HS-27A (cell line): Measurements from ENCODE around the gene RAB9A.
"Not testable (repeated sequence)": the region's sequence is repeated elsewhere in the genome, so short reads cannot be mapped to it uniquely, and the experiment has no call there.

ENCODE experiments used
- DNase-seq: peaks from one replicate; pipeline ENCODE4 v3.0.0-alpha.2; 2012; ENCODE audit warnings: low read depth, missing footprints

The RAB9A gene

GRCh38 chrX:13702111-13702789, 13.3 kb downstream of the RAB9A start:
- no peak for DNase-seq

- no peak for DNase-seq
Measured at GRCh38 chrX:13703135-13703534, 14.2 kb downstream of the RAB9A start.

GRCh38 chrX:13703589-13703988, 14.7 kb downstream of the RAB9A start:
- DNase-seq = no peak

GRCh38 chrX:13711141-13711540, 22.2 kb downstream of the RAB9A start:
- no peak for DNase-seq

GRCh38 chrX:13716455-13716854, 27.5 kb downstream of the RAB9A start:
- no peak for DNase-seq

GRCh38 chrX:13716905-13717304, 28.0 kb downstream of the RAB9A start:
- DNase-seq = no peak

GRCh38 chrX:13717700-13718472, 29.0 kb downstream of the RAB9A start:
- DNase-seq = no peak

GRCh38 chrX:13719192-13719856, 30.4 kb downstream of the RAB9A start:
- DNase-seq = no peak

GRCh38 chrX:13721371-13721770, 32.4 kb downstream of the RAB9A start:
- no peak for DNase-seq

- DNase-seq = no peak
Measured at GRCh38 chrX:13721819-13722519, 33.0 kb downstream of the RAB9A start.

GRCh38 chrX:13724878-13725277, 36.0 kb downstream of the RAB9A start:
- DNase-seq = not testable (repeated sequence)

GRCh38 chrX:13726583-13726982, 37.7 kb downstream of the RAB9A start:
- not testable (repeated sequence) for DNase-seq

- DNase-seq = not testable (repeated sequence)
Measured at GRCh38 chrX:13730523-13730922, 41.6 kb downstream of the RAB9A start.

- DNase-seq = no peak
Measured at GRCh38 chrX:13732246-13733067, 43.5 kb downstream of the RAB9A start.

- DNase-seq = no peak
Measured at GRCh38 chrX:13733506-13733905, 44.6 kb downstream of the RAB9A start.

GRCh38 chrX:13734278-13735172, 45.6 kb downstream of the RAB9A start, which contains the start of the genes OFD1 and TRAPPC2:
Gene OFD1 (plus strand): TSS chrX:13734748. CDS start chrX:13735072, 324 bp downstream.
Gene TRAPPC2 (minus strand): TSS chrX:13734620. CDS start chrX:13719963, 14,657 bp downstream.
- peak; percentile 68 for DNase-seq

- DNase-seq = no peak
Measured at GRCh38 chrX:13741695-13742094, 52.8 kb downstream of the RAB9A start.

- no peak for DNase-seq
Measured at GRCh38 chrX:13742397-13743176, 53.7 kb downstream of the RAB9A start.

- no peak for DNase-seq
Measured at GRCh38 chrX:13747836-13748235, 58.9 kb downstream of the RAB9A start.
